Fibroblast of villous mesenchyme (primary cell): ENCODE data around the gene EPHB2. TPM values are rescaled to one million over a fixed set of nuclear protein-coding genes. Genes with fewer than 3 reads are reported as not detected.

Source experiments
- DNase-seq: peaks from one replicate; pipeline ENCODE4 v3.0.0-alpha.2; 2010; ENCODE audit warnings: low read depth
- H3K4me3 ChIP-seq: 2 replicates; pipeline ENCODE4 v1.5.1; 2011; ENCODE audit warnings: low read depth, mild to moderate bottlenecking, low read length
- CTCF ChIP-seq: IDR thresholded peaks from 2 replicates; pipeline ENCODE4 v1.5.1; 2012; ENCODE audit warnings: low read depth, mild to moderate bottlenecking, low read length; ENCODE audit not compliant: insufficient read depth
- total RNA-seq: library from RNA; depleted of rRNA; stranded (reverse); fragments of >200 nt; gene quantifications from 2 replicates; pipeline ENCODE4 v1.2.3, GENCODE V29; 2012

The EPHB2 gene
- total RNA-seq, 1 donor, result 4.3 TPM

GRCh38 chr1:22781483-22781882, 70.8 kb downstream of the EPHB2 start:
- no peak for DNase-seq
- no peak for TF ChIP-seq CTCF
- H3K4me3 ChIP-seq, result no peak overlapping the region

GRCh38 chr1:22782406-22782805, 71.8 kb downstream of the EPHB2 start:
- DNase-seq, result no peak
- no peak for TF ChIP-seq CTCF
- no peak overlapping the region for H3K4me3 ChIP-seq

GRCh38 chr1:22784317-22784716, 73.7 kb downstream of the EPHB2 start:
- no peak for TF ChIP-seq CTCF
- H3K4me3 ChIP-seq, result no peak overlapping the region
- no peak for DNase-seq

DNA sequence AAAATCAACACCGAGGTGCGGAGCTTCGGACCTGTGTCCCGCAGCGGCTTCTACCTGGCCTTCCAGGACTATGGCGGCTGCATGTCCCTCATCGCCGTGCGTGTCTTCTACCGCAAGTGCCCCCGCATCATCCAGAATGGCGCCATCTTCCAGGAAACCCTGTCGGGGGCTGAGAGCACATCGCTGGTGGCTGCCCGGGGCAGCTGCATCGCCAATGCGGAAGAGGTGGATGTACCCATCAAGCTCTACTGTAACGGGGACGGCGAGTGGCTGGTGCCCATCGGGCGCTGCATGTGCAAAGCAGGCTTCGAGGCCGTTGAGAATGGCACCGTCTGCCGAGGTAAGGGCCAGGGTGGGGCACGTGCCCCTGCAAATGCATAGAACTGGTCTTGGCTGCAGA, 74.1 kb downstream of the EPHB2 start:
- H3K4me3 ChIP-seq, result no peak overlapping the region
- TF ChIP-seq CTCF, result no peak
- DNase-seq, result no peak

DNA sequence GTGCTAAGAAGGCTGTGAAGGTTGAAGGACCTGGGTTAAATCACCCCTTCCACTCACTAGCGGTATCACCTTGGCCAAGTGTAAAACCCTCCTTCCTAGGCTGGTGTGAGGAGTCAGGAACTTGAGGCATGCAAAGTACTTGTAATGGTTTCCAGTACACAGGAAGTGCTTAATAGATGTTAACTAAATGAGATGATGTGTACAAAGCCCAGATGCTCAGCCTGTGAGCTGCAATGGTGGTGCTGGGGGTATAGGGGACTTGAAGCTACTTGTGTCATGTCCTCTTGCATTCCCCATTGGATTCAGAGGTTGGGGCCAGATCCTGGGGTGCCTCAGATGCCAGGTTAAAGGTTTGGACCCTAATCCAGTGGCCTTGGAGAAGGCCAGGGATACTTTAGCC, 75.5 kb downstream of the EPHB2 start:
- DNase-seq, result no peak
- TF ChIP-seq CTCF, result no peak
- no peak overlapping the region for H3K4me3 ChIP-seq

- H3K4me3 ChIP-seq, result no peak overlapping the region
- no peak for TF ChIP-seq CTCF
- DNase-seq, result no peak
Observed at GRCh38 chr1:22786719-22787489, 76.3 kb downstream of the EPHB2 start.

DNA sequence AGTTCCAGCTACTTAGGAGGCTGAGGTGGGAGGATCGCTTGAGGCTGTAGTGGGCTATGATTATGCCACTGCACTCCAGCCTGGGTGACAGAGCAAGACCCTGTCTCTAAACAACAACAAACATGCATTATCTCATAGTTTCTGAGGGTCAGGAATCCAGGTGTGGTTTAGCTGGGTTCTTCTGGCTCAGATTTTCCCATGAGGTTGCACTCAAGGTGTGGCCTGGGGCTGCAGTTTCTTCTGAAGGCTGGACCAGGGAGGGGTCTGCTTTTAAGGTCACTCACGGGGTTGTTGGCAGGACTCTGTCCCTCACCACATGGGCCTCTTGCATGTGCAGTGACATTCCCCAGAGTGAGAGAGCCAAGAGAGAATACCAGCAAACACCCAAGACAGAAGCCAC, 77.0 kb downstream of the EPHB2 start:
- no peak for TF ChIP-seq CTCF
- H3K4me3 ChIP-seq, result no peak overlapping the region
- DNase-seq, result no peak
